PC-3 (cell line): Measurements from ENCODE around the gene HSF4. TPM values are rescaled to one million over a fixed set of nuclear protein-coding genes. Genes with fewer than 3 reads are reported as not detected.

ENCODE experiments used
- ATAC-seq: fragments of 200-7000 bp; cut with Tn5 transposase; 2 replicates; pipeline ENCODE4 v1.9.1; 2020; ENCODE audit warnings: mild to moderate bottlenecking, moderate library complexity
- BruUV-seq: library from RNA; stranded (reverse); fragments of 400-500 nt; replicated peaks from 2 replicates; lab custom pipeline; 2021; lab: Mats Ljungman, UMichigan
- CTCF ChIA-PET: fragments of 300-600 bp; sonication (Branson Sonifier 250); formaldehyde crosslinking; loops from one replicate; lab custom pipeline; 2022; ENCODE audit warnings: antibody characterized with exemption; lab: Charles Lee
- POLR2A ChIA-PET: fragments of 300-600 bp; sonication (Branson Sonifier 250); formaldehyde crosslinking; loops from one replicate; lab custom pipeline; 2022; ENCODE audit warnings: antibody characterized with exemption; ENCODE audit not compliant: unreplicated experiment; lab: Charles Lee
- DNase-seq: peaks from one replicate; pipeline ENCODE4 v3.0.0-alpha.2; 2015
- H2AFZ ChIP-seq: fragments of 300-600 bp; sonication (generic); 2 replicates; pipeline ENCODE4 v1.6.0; 2016; ENCODE audit warnings: antibody characterized with exemption, low read length
- H3F3A ChIP-seq: fragments of 300-600 bp; sonication (generic); one replicate; pipeline ENCODE4 v1.6.0; 2017; ENCODE audit warnings: antibody characterized with exemption, low read length, control low read depth, mild to moderate bottlenecking; ENCODE audit not compliant: unreplicated experiment
- H3K27ac ChIP-seq: fragments of 300-600 bp; sonication (generic); 2 replicates; pipeline ENCODE4 v1.5.1; 2016; ENCODE audit warnings: mild to moderate bottlenecking, low read length
- H3K27me3 ChIP-seq: fragments of 300-600 bp; sonication (generic); 2 replicates; pipeline ENCODE4 v1.6.1; 2016; ENCODE audit warnings: low read length, mixed read lengths
- H3K36me3 ChIP-seq: fragments of 300-600 bp; sonication (generic); 2 replicates; pipeline ENCODE4 v1.6.1; 2016; ENCODE audit warnings: low read depth, mixed run types, low read length, mixed read lengths
- H3K4me1 ChIP-seq: fragments of 300-600 bp; sonication (generic); 2 replicates; pipeline ENCODE4 v1.5.1; 2016; ENCODE audit warnings: low read length; ENCODE audit not compliant: insufficient read depth
- H3K4me2 ChIP-seq: fragments of 300-600 bp; sonication (generic); 2 replicates; pipeline ENCODE4 v1.6.0; 2016; ENCODE audit warnings: low read length
- H3K4me3 ChIP-seq: fragments of 300-600 bp; sonication (generic); 2 replicates; pipeline ENCODE4 v1.5.1; 2016; ENCODE audit warnings: mild to moderate bottlenecking, low read length, mixed read lengths
- H3K79me2 ChIP-seq: fragments of 300-600 bp; sonication (generic); 2 replicates; pipeline ENCODE4 v1.6.1; 2017; ENCODE audit warnings: low read length, mixed read lengths
- H3K9ac ChIP-seq: fragments of 300-600 bp; sonication (generic); 2 replicates; pipeline ENCODE4 v1.6.0; 2016; ENCODE audit warnings: mild to moderate bottlenecking, low read length
- H3K9me2 ChIP-seq: fragments of 300-600 bp; sonication (generic); replicated peaks from 2 replicates; pipeline ENCODE4 v1.6.1; 2016; ENCODE audit warnings: mixed run types, low read length, mixed read lengths
- H3K9me3 ChIP-seq: fragments of 300-600 bp; sonication (generic); 2 replicates; pipeline ENCODE4 v1.6.1; 2016; ENCODE audit warnings: low read length, mixed read lengths
- H4K20me1 ChIP-seq: fragments of 300-600 bp; sonication (generic); 2 replicates; pipeline ENCODE4 v1.6.1; 2016; ENCODE audit warnings: low read length, mixed read lengths
- EZH2 ChIP-seq: fragments of 300-600 bp; sonication (generic); IDR thresholded peaks from one replicate; pipeline ENCODE4 v1.6.1; 2017; ENCODE audit warnings: antibody characterized with exemption, mild to moderate bottlenecking, low read length; ENCODE audit not compliant: unreplicated experiment
- EZH2phosphoT487 ChIP-seq: fragments of 300-600 bp; sonication (generic); IDR thresholded peaks from 2 replicates; pipeline ENCODE4 v1.6.1; 2018; ENCODE audit warnings: mild to moderate bottlenecking, antibody characterized with exemption, low read length, borderline replicate concordance
- intact Hi-C: fragments of 100-400 bp; cut with micrococcal nuclease; formaldehyde crosslinking; loops from 2 replicates; pipeline ENCODE4 v1.9.0; 2023
- total RNA-seq: library from RNA; depleted of rRNA; stranded (reverse); fragments of >200 nt; gene quantifications from 2 replicates; pipeline ENCODE4 v1.2.3, GENCODE V29; 2014
- TF ChIP-seq, protein P1 (sequence below): fragments of 300-600 bp; sonication (generic); conservative IDR thresholded peaks from 2 replicates; pipeline ENCODE4 v1.5.1; 2017; ENCODE audit warnings: antibody characterized with exemption, low read depth, mild to moderate bottlenecking, low read length

Gene HSF4
- total RNA-seq, 1 experiment from 2014 or later, result 20.6 TPM

DNA sequence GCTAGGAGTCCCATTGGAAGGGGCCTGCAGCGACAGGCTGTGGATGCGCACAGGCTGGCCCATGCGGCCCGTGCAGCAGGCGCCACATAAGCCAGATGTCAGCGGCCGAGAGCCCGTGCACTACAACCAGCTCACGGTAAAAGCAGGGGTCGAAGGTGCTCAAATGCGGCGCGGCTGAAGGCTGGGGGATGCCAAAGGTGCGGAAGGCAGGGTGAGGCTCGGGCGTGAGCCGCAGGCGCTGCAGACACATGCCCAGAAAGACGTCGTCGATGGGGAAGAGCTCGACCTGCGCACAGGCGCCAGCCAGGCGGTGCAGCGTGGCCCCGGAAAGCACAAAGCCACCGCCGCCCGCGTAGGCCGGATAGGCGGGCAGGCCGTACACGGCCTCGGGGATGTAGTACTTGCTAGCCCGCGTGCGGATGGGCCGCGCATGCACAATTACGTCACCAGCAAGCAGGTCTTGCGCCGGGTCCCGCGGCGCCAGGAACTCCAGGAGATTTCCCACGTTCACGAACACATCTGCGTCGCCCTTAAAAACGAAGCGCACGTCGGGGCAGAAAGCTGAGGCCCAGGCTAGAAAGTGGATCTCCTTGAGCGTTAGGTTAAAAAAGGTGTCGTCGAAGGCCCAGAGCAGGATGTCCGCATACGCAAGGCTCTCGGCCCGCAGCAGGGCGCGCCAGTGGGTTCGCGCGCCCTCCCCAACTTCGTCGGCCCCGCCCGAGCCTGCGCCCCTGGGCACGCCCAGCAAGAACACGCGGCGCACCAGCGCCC lies 15.1 kb upstream of the HSF4 start:
- Histone ChIP-seq H3K9me3 (no peaks in the 10 kb centered on the region), H3K27ac (no peak overlapping the region), H4K20me1 (no peaks in the 10 kb centered on the region), H3K4me2 (no peak overlapping the region), H3K9ac (no peak overlapping the region), H3K4me3 (no peak overlapping the region), H3K9me2 (no peaks in the 10 kb centered on the region), H2AFZ (no peak overlapping the region), H3K79me2 (no peaks in the 10 kb centered on the region), H3F3A (no peaks in the 10 kb centered on the region), H3K27me3 (no peaks in the 10 kb centered on the region), H3K4me1 (no peaks in the 10 kb centered on the region), H3K36me3 (no peaks in the 10 kb centered on the region; the same call in 1 of the 2 replicates)
- BruUV-seq, result no TSS peak
- intact Hi-C loops, result no loop called here
- TF ChIP-seq EZH2 (no peak), EZH2phosphoT487 (no peak)
- TF ChIP-seq, protein P1, sequence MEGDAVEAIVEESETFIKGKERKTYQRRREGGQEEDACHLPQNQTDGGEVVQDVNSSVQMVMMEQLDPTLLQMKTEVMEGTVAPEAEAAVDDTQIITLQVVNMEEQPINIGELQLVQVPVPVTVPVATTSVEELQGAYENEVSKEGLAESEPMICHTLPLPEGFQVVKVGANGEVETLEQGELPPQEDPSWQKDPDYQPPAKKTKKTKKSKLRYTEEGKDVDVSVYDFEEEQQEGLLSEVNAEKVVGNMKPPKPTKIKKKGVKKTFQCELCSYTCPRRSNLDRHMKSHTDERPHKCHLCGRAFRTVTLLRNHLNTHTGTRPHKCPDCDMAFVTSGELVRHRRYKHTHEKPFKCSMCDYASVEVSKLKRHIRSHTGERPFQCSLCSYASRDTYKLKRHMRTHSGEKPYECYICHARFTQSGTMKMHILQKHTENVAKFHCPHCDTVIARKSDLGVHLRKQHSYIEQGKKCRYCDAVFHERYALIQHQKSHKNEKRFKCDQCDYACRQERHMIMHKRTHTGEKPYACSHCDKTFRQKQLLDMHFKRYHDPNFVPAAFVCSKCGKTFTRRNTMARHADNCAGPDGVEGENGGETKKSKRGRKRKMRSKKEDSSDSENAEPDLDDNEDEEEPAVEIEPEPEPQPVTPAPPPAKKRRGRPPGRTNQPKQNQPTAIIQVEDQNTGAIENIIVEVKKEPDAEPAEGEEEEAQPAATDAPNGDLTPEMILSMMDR, result no peak
- CTCF ChIA-PET, result no interaction called here
- POLR2A ChIA-PET, result no interaction called here
- DNase-seq (no peak), ATAC-seq (no peak)

- Histone ChIP-seq H3K36me3 (no peaks in the 10 kb centered on the region; the same call in 1 of the 2 replicates), H2AFZ (peak overlapping the region; percentile 83), H3K4me3 (peak overlapping the region; percentile 74), H4K20me1 (no peaks in the 10 kb centered on the region), H3K4me1 (no peaks in the 10 kb centered on the region), H3F3A (no peaks in the 10 kb centered on the region), H3K4me2 (peak overlapping the region; percentile 90), H3K9me2 (no peaks in the 10 kb centered on the region), H3K27ac (no peak overlapping the region), H3K27me3 (no peaks in the 10 kb centered on the region), H3K9me3 (no peaks in the 10 kb centered on the region), H3K79me2 (no peaks in the 10 kb centered on the region), H3K9ac (peak overlapping the region; percentile 50)
- CTCF ChIA-PET, result interaction anchor here (0.7 kb wide), 1 partner anchor 132 kb away, joined by 3 read pairs; no protein-coding TSS in a partner anchor
- TF ChIP-seq, protein P1, result no peak
- TF ChIP-seq EZH2, result no peak
- POLR2A ChIA-PET, result interaction anchor here (0.7 kb wide), 1 partner anchor 20 kb away, joined by 3 read pairs; the partner anchor contains the start of gene NOL3
- BruUV-seq, result no TSS peak
- intact Hi-C loops, result no loop called here
- ATAC-seq (peak; percentile 40), DNase-seq (no peak)
Observed at GRCh38 chr16:67150047-67150832, 14.3 kb upstream of the HSF4 start.
